Activated naive CD8-positive, alpha-beta T cell treated with anti-CD3 and anti-CD28 coated beads, Interleukin-2, amount 50 U/mL, for 16 hours (primary cell): Measurements from ENCODE around the gene CCDC34.

Experiments
- DNase-seq: peaks from one replicate; pipeline ENCODE4 v3.0.0-alpha.2; 2020; ENCODE audit warnings: low read depth, low spot score

The CCDC34 gene

GRCh38 chr11:27362749-27363575, at the start of gene CCDC34:
Gene CCDC34, minus strand, starts transcription at chr11:27363215. Its CDS starts 21 bp downstream, at chr11:27363194.
- DNase-seq: peak; percentile 66

GRCh38 chr11:27412192-27412691, 49.2 kb upstream of the CCDC34 start:
- no peak for DNase-seq

GRCh38 chr11:27411328-27411727, 48.3 kb upstream of the CCDC34 start:
- DNase-seq: no peak

GRCh38 chr11:27410272-27410671, 47.3 kb upstream of the CCDC34 start:
- DNase-seq: no peak

- no peak for DNase-seq
Measured at GRCh38 chr11:27409742-27410141, 46.7 kb upstream of the CCDC34 start.

- DNase-seq: no peak
Measured at GRCh38 chr11:27409049-27409448, 46.0 kb upstream of the CCDC34 start.

GRCh38 chr11:27408246-27408800, 45.3 kb upstream of the CCDC34 start:
- no peak for DNase-seq

- DNase-seq: no peak
Measured at GRCh38 chr11:27406498-27407354, 43.7 kb upstream of the CCDC34 start.

- no peak for DNase-seq
Measured at GRCh38 chr11:27405134-27405533, 42.1 kb upstream of the CCDC34 start.

GRCh38 chr11:27404427-27404826, 41.4 kb upstream of the CCDC34 start:
- no peak for DNase-seq

- DNase-seq: no peak
Measured at GRCh38 chr11:27403195-27403594, 40.2 kb upstream of the CCDC34 start.

- DNase-seq: no peak
Measured at GRCh38 chr11:27402450-27402849, 39.4 kb upstream of the CCDC34 start.

- DNase-seq: no peak
Measured at GRCh38 chr11:27401833-27402316, 38.9 kb upstream of the CCDC34 start.

GRCh38 chr11:27401280-27401832, 38.3 kb upstream of the CCDC34 start:
- no peak for DNase-seq

GRCh38 chr11:27398400-27398770, 35.4 kb upstream of the CCDC34 start:
- no peak for DNase-seq

- no peak for DNase-seq
Measured at GRCh38 chr11:27397624-27398399, 34.8 kb upstream of the CCDC34 start.

GRCh38 chr11:27396259-27396839, 33.3 kb upstream of the CCDC34 start:
- DNase-seq: no peak

GRCh38 chr11:27395556-27396258, 32.7 kb upstream of the CCDC34 start:
- no peak for DNase-seq

GRCh38 chr11:27394781-27395228, 31.8 kb upstream of the CCDC34 start:
- DNase-seq: no peak
